ENCODE data around the gene IL36RN.

DNA sequence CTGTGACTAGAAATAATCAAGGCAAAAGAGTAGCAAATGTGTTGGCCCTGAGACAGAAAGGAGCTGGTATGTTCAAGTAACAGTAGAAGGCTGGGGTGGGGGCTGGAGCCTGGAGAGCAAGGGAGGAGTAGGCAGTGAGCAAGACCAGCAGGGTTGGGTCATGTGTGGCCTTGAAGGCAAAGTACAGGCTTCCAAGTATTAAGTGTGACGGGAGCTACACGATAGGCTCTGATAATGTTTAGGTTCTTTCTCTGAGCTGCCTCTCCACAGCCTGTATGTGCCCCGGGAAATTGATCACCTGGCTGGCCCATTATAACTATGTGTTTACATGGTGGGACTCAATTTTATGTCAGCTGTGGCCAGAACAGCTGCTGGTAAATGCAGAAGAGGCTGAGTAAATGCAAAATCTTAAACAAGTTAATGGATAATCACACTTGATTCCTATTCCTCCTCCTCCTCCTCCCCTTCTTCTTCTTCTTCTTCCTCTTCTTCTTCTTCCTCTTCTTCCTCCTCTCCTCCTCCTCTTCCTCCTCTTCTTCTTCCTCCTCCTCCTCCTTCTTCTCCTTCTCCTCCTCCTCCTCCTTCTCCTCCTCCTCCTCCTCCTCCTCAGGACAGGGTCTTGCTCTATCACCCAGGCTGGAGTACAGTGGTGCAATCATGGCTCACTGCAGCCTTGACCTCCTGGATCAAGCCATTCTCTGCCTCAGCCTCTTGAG, 18.1 kb downstream of the IL36RN start:
- TF ChIP-seq EZH2 (IDR thresholded peaks at IDR 0.05; ENCODE audit: borderline replicate concordance, low read depth, low read length, severe bottlenecking), result no peak
- TF ChIP-seq, protein P1, sequence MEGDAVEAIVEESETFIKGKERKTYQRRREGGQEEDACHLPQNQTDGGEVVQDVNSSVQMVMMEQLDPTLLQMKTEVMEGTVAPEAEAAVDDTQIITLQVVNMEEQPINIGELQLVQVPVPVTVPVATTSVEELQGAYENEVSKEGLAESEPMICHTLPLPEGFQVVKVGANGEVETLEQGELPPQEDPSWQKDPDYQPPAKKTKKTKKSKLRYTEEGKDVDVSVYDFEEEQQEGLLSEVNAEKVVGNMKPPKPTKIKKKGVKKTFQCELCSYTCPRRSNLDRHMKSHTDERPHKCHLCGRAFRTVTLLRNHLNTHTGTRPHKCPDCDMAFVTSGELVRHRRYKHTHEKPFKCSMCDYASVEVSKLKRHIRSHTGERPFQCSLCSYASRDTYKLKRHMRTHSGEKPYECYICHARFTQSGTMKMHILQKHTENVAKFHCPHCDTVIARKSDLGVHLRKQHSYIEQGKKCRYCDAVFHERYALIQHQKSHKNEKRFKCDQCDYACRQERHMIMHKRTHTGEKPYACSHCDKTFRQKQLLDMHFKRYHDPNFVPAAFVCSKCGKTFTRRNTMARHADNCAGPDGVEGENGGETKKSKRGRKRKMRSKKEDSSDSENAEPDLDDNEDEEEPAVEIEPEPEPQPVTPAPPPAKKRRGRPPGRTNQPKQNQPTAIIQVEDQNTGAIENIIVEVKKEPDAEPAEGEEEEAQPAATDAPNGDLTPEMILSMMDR (IDR thresholded peaks at IDR 0.05; ENCODE audit: borderline replicate concordance, extremely low read depth, low read length, poor library complexity, severe bottlenecking), result no peak
